NB4 (cell line): ENCODE results near the gene ADTRP.

ENCODE experiments used
- CTCF ChIP-seq: IDR thresholded peaks from one replicate; pipeline ENCODE4 v1.5.1; 2012; ENCODE audit warnings: low read depth, low read length
- MYC ChIP-seq: IDR thresholded peaks from 2 replicates; pipeline ENCODE4 v1.6.1; 2011; ENCODE audit warnings: low read depth, low read length
- POLR2A ChIP-seq: IDR thresholded peaks from 2 replicates; pipeline ENCODE4 v1.6.1; 2011; ENCODE audit warnings: mild to moderate bottlenecking; ENCODE audit not compliant: insufficient read length; ENCODE audit errors: extremely low read depth

GRCh38 chr6:11772109-11772825, 6.3 kb downstream of the ADTRP start:
- TF ChIP-seq CTCF (no peak), POLR2A (no peak), MYC (no peak)
